GM12878 (cell line): ENCODE measurements around the gene WNK1. TPM values are rescaled to one million over a fixed set of nuclear protein-coding genes. Genes with fewer than 3 reads are reported as not detected.

ENCODE experiments used
- ATAC-seq: fragments of 200-7000 bp; cut with Tn5 transposase; 3 replicates; pipeline ENCODE4 v1.9.1; 2020; ENCODE audit warnings: mild to moderate bottlenecking, moderate library complexity
- BruUV-seq: library from RNA; stranded (reverse); fragments of 400-500 nt; replicated peaks from 2 replicates; lab custom pipeline; 2021; lab: Mats Ljungman, UMichigan
- CTCF ChIA-PET: fragments of 300-600 bp; sonication (Branson Sonifier 250); formaldehyde crosslinking; extraction: SDS; loops from one replicate; lab custom pipeline; 2021; ENCODE audit warnings: inconsistent platforms; lab: Yijun Ruan, JAX
- POLR2A ChIA-PET: fragments of 350-600 bp; formaldehyde crosslinking; extraction: SDS; loops from one replicate; lab custom pipeline; 2021; ENCODE audit warnings: inconsistent platforms; lab: Charles Lee
- RAD21 ChIA-PET: fragments of 300-600 bp; sonication (Branson Sonifier 250); formaldehyde crosslinking; loops from one replicate; lab custom pipeline; 2023; ENCODE audit warnings: antibody characterized with exemption; ENCODE audit not compliant: unreplicated experiment; lab: Charles Lee
- SMC1A ChIA-PET: fragments of 300-600 bp; sonication (Branson Sonifier 250); formaldehyde crosslinking; loops from one replicate; lab custom pipeline; 2023; ENCODE audit not compliant: unreplicated experiment, uncharacterized antibody; lab: Charles Lee
- DNase-seq: peaks from one replicate; pipeline ENCODE4 v3.0.0-alpha.2; 2011; ENCODE audit warnings: low read depth, low spot score
- FAIRE-seq: peaks from 3 replicates; lab custom pipeline; 2011; peaks lifted over from hg19 to GRCh38; lab: Jason Lieb, UNC
- H2AFZ ChIP-seq: 2 replicates; pipeline ENCODE4 v1.6.0; 2011; ENCODE audit warnings: low read depth, low read length, control low read depth; ENCODE audit not compliant: control insufficient read depth
- H3K27ac ChIP-seq: 2 replicates; pipeline ENCODE4 v1.5.1; 2011; ENCODE audit warnings: control low read depth; ENCODE audit not compliant: control insufficient read depth, insufficient read depth
- H3K27me3 ChIP-seq, 2 experiments: replicated peaks in 1 of 2; 2 replicates each; pipeline versions ENCODE4 v1.6.0 to v1.6.1; 2011; ENCODE audit warnings: low read length in 1 of 2; ENCODE audit not compliant: control insufficient read depth in 2 of 2, insufficient read depth in 2 of 2
- H3K36me3 ChIP-seq, 2 experiments: 2 replicates each; pipeline ENCODE4 v1.5.1; 2011; ENCODE audit warnings: low read length in 1 of 2; ENCODE audit not compliant: control insufficient read depth in 2 of 2, insufficient read depth in 2 of 2
- H3K4me1 ChIP-seq: 2 replicates; pipeline ENCODE4 v1.6.1; 2011; ENCODE audit warnings: mild to moderate bottlenecking, low read length, moderate library complexity, mixed read lengths; ENCODE audit not compliant: control insufficient read depth, insufficient read depth
- H3K4me2 ChIP-seq: 2 replicates; pipeline ENCODE4 v1.6.0; 2011; ENCODE audit warnings: control low read depth; ENCODE audit not compliant: control insufficient read depth, insufficient read depth
- H3K4me3 ChIP-seq: fragments of 200-600 bp; sonication (generic); 2 replicates; pipeline ENCODE4 v1.5.1; 2016
- H3K79me2 ChIP-seq: 2 replicates; pipeline ENCODE4 v1.6.0; 2011; ENCODE audit warnings: low read length; ENCODE audit not compliant: control insufficient read depth, insufficient read depth
- H3K9ac ChIP-seq: 2 replicates; pipeline ENCODE4 v1.8.0; 2011; ENCODE audit warnings: low read length, control low read depth, mixed read lengths; ENCODE audit not compliant: control insufficient read depth, insufficient read depth
- H3K9me3 ChIP-seq: replicated peaks from 3 replicates; pipeline ENCODE4 v1.5.1; 2011; ENCODE audit warnings: mild to moderate bottlenecking, low read length; ENCODE audit not compliant: control insufficient read depth, insufficient read depth
- H4K20me1 ChIP-seq: 2 replicates; pipeline ENCODE4 v1.6.0; 2011; ENCODE audit not compliant: control insufficient read depth, insufficient read depth
- ATF7 ChIP-seq: fragments of 450-650 bp; IDR thresholded peaks from 2 replicates; pipeline ENCODE4 v1.6.1; 2016; ENCODE audit warnings: low read depth, mild to moderate bottlenecking
- BACH1 ChIP-seq: fragments of 450-650 bp; IDR thresholded peaks from 2 replicates; pipeline ENCODE4 v1.6.1; 2017; ENCODE audit warnings: mild to moderate bottlenecking, borderline replicate concordance
- BHLHE40 ChIP-seq, 2 experiments: fragments of 450-650 bp in 1 of 2; IDR thresholded peaks; 2 replicates each; pipeline ENCODE4 v1.6.1; 2011 to 2017; ENCODE audit warnings: low read depth in 2 of 2, borderline replicate concordance in 1 of 2, improper control_type of control experiment in 1 of 2, low read length in 1 of 2, mild to moderate bottlenecking in 1 of 2
- CHD4 ChIP-seq: fragments of 200-600 bp; sonication (generic); IDR thresholded peaks from 2 replicates; pipeline ENCODE4 v1.6.1; 2016; ENCODE audit warnings: mild to moderate bottlenecking
- CTCF ChIP-seq, 3 experiments: IDR thresholded peaks in 2 of 3; conservative IDR thresholded peaks in 1 of 3; 2 replicates each; pipeline ENCODE4 v1.5.1; 2011; ENCODE audit warnings: low read depth in 3 of 3, low read length in 3 of 3, mild to moderate bottlenecking in 3 of 3, control low read depth in 2 of 3, moderate library complexity in 2 of 3, inconsistent platforms in 1 of 3, mixed read lengths in 1 of 3; ENCODE audit not compliant: control insufficient read depth in 2 of 3, insufficient read depth in 1 of 3; ENCODE audit errors: extremely low read depth in 1 of 3
- CUX1 ChIP-seq: IDR thresholded peaks from 2 replicates; pipeline ENCODE4 v1.6.1; 2012; ENCODE audit warnings: improper control_type of control experiment, low read depth, low read length; ENCODE audit not compliant: insufficient replicate concordance
- DPF2 ChIP-seq: fragments of 450-650 bp; IDR thresholded peaks from 2 replicates; pipeline ENCODE4 v1.6.1; 2017; ENCODE audit warnings: mild to moderate bottlenecking
- NFXL1 ChIP-seq: fragments of 450-650 bp; IDR thresholded peaks from 2 replicates; pipeline ENCODE4 v1.6.1; 2017; ENCODE audit warnings: antibody characterized with exemption, mild to moderate bottlenecking, borderline replicate concordance
- NKRF ChIP-seq: fragments of 450-650 bp; conservative IDR thresholded peaks from 2 replicates; pipeline ENCODE4 v1.6.1; 2017; ENCODE audit warnings: mild to moderate bottlenecking, moderate library complexity
- YY1 ChIP-seq: IDR thresholded peaks from 2 replicates; pipeline ENCODE4 v1.6.1; 2011; ENCODE audit warnings: low read depth, mild to moderate bottlenecking, low read length
- WGBS: methylation state at CpG from one replicate; pipeline ENCODE4 v1.1.6; 2016; ENCODE audit warnings: low lambda C conversion rate; ENCODE audit not compliant: insufficient replicate concordance, insufficient coverage; ENCODE audit errors: missing lambda C conversion rate; 5-methylcytosine and 5-hydroxymethylcytosine counted together
- in situ Hi-C: fragments of 300-500 bp; cut with MboI; formaldehyde crosslinking; loops from 9 replicates; pipeline ENCODE4 v1.14.3; 2018; ENCODE audit warnings: mixed read lengths
- intact Hi-C: fragments of 100-400 bp; cut with micrococcal nuclease; formaldehyde crosslinking; loops from one replicate; pipeline ENCODE4 v1.14.2; 2022; ENCODE audit not compliant: unreplicated experiment
- polyA plus RNA-seq, 11 experiments: library from polyadenylated mRNA; depleted of rRNA in 4 of 11; unstranded in 6 of 11; stranded (reverse) in 5 of 11; fragments of >200 nt; fragmentation: Nextera tagmentation in 4 of 11; fragmentation: Illumina TruSeq in 1 of 11; extraction: Ambion mirVana in 4 of 11; extraction: Trizol in 1 of 11; gene quantifications; 1 replicate in 1 of 11; 2 replicates in 10 of 11; pipeline versions ENCODE4 v1.2.1 to v1.2.3, GENCODE V29; 2011 to 2016; ENCODE audit warnings: inconsistent platforms in 2 of 11, missing spikeins in 2 of 11, low read depth in 1 of 11
- total RNA-seq, 4 experiments: library from RNA; depleted of rRNA in 3 of 4; stranded (reverse); fragments of >200 nt in 3 of 4; fragmentation: Illumina TruSeq in 1 of 4; extraction: Trizol in 1 of 4; gene quantifications; 2 replicates each; pipeline versions ENCODE4 v1.2.1 to v1.2.3, GENCODE V29; 2013 to 2021

Gene WNK1
- total and polyA plus RNA-seq, 10 of the 15 experiments (the other 5 are each of a cell fraction or from before 2014, with no cell fraction given) = 9.6 to 151 (median 86.6) TPM

GRCh38 chr12:752695-753610 is 574 bp downstream of the WNK1 start:
- ChIA-PET CTCF (interaction anchor here (1.2 to 6.4 kb wide), 6 partner anchors 8 to 177 kb away, joined by 3 to 102 read pairs (median 10); no protein-coding TSS in a partner anchor), RAD21 (interaction anchor here (0.7 to 9.6 kb wide), 14 partner anchors 8 to 196 kb away, joined by 3 to 396 read pairs (median 29); partner anchors contain the start of gene RAD52), POLR2A (interaction anchor here (0.6 to 6.7 kb wide), 9 partner anchors 31 to 177 kb away, joined by 3 to 72 read pairs (median 9); no protein-coding TSS in a partner anchor), SMC1A (interaction anchor here (0.8 to 5.0 kb wide), 12 partner anchors 8 to 177 kb away, joined by 3 to 87 read pairs (median 28); no protein-coding TSS in a partner anchor)
- H3K27ac ChIP-seq = peak overlapping the region; percentile 85
- BruUV-seq = no TSS peak
- WGBS = 1% methylated on average over 92 of the region's 115 CpGs
- H3K9me3 ChIP-seq = no peaks in the 10 kb centered on the region
- in situ Hi-C loops = loop anchor here (5.0 kb wide), 2 partner anchors 81 to 176 kb away; no protein-coding TSS in a partner anchor
- no peak for DNase-seq
- FAIRE-seq = no peak
- H3K4me1 ChIP-seq = no peaks in the 10 kb centered on the region; the same call in 1 of the 2 replicates
- no peaks in the 10 kb centered on the region; a peak in 2 of 4 replicates for H3K36me3 ChIP-seq
- peak overlapping the region; percentile 78; the same call in 1 of the 2 replicates for H3K4me2 ChIP-seq
- intact Hi-C loops = no loop called here
- peaks cover 7% of the 10 kb centered on the region for H4K20me1 ChIP-seq
- peak overlapping the region; percentile 63 for H2AFZ ChIP-seq
- H3K79me2 ChIP-seq = peaks cover 72% of the 10 kb centered on the region
- peak; percentile 38 for ATAC-seq
- peak overlapping the region; percentile 94 for H3K4me3 ChIP-seq
- H3K9ac ChIP-seq = peak overlapping the region; percentile 79
- H3K27me3 ChIP-seq = no peaks in the 10 kb centered on the region
- 0 out of 2 replicates have a peak, but pooled peaks have one; percentile 55 for TF ChIP-seq NKRF
- peak; percentile 1 for TF ChIP-seq CUX1
- peak; percentile 87 for TF ChIP-seq DPF2
- no peak for TF ChIP-seq ATF7
- TF ChIP-seq BHLHE40 (IDR thresholded peaks at IDR 0.05; ENCODE audit: borderline replicate concordance in 1 of 2, low read depth in 2 of 2, low read length in 1 of 2) = peak; percentile 71 to 95; a peak in 3 of 4 replicates
- TF ChIP-seq YY1 = peak; percentile 7; the same call in 1 of the 2 replicates
- no peak for TF ChIP-seq NFXL1
- peak; percentile 82 for TF ChIP-seq BACH1
- TF ChIP-seq CHD4 = no peak
- peak in 1 of 3 experiments; percentile 29; a peak in 1 of 6 replicates for TF ChIP-seq CTCF (IDR thresholded peaks at IDR 0.05 in 2 of 3, conservative IDR thresholded peaks at IDR 0.05 in 1 of 3; ENCODE audit: control insufficient read depth in 2 of 3, extremely low read depth in 1 of 3, insufficient read depth in 1 of 3, low read depth in 3 of 3, low read length in 3 of 3)
